Fibroblast of the aortic adventitia (primary cell): Measurements from ENCODE around the gene IGFALS. TPM values are rescaled to one million over a fixed set of nuclear protein-coding genes. Genes with fewer than 3 reads are reported as not detected.

Source experiments
- DNase-seq: peaks from one replicate; pipeline ENCODE4 v3.0.0-alpha.2; 2010; ENCODE audit warnings: low read depth
- H3K4me3 ChIP-seq: 2 replicates; pipeline ENCODE4 v1.5.1; 2011; ENCODE audit warnings: low read depth, mild to moderate bottlenecking, control low read depth, low read length, moderate library complexity
- total RNA-seq: library from RNA; depleted of rRNA; stranded (reverse); fragments of >200 nt; gene quantifications from 2 replicates; pipeline ENCODE4 v1.2.3, GENCODE V29; 2012; ENCODE audit warnings: low replicate concordance
- TF ChIP-seq, protein P1 (sequence below): IDR thresholded peaks from 2 replicates; pipeline ENCODE4 v1.5.1; 2011; ENCODE audit warnings: mild to moderate bottlenecking, low read length, control low read depth, inconsistent platforms; ENCODE audit not compliant: insufficient read depth

Gene IGFALS
- 0.16 and 0.27 TPM in 2 replicates for total RNA-seq

DNA sequence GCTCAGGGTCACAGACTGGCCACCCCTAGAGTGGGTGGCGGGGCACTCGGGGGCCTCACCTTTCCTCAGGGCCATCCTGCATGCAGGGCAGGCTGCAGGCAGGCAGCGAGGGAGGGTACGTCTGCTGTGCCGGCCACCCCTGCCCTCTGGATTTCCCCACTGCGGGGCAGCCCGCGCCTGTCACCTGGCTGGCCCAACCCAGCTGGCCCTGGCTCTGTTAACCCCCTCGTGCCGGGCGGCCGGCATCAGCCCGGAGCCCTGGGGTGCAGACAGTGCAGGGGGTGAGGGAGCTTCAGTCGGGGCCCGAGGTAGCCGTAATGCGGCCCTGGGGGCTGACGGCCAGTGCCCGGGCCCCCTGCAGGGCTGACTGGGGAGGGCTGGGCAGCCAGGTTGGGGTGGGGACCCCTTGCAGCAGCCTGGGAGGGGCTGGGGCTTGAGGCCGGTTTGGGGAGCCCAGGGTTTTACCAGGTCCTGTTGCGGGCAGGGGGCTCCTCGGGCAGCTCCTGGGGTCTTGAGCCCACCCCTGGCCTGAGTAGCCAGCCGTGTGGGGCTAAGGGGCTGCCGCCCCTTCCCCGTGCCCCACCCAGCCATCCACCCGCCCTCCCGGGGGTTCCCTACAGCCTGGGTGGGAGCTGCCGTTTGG is at the start of gene IGFALS:
IGFALS (minus strand) TSS at position 128 of the 643 bp plus-strand sequence; CDS start at position 75, 53 bp downstream.
- TF ChIP-seq, protein P1, sequence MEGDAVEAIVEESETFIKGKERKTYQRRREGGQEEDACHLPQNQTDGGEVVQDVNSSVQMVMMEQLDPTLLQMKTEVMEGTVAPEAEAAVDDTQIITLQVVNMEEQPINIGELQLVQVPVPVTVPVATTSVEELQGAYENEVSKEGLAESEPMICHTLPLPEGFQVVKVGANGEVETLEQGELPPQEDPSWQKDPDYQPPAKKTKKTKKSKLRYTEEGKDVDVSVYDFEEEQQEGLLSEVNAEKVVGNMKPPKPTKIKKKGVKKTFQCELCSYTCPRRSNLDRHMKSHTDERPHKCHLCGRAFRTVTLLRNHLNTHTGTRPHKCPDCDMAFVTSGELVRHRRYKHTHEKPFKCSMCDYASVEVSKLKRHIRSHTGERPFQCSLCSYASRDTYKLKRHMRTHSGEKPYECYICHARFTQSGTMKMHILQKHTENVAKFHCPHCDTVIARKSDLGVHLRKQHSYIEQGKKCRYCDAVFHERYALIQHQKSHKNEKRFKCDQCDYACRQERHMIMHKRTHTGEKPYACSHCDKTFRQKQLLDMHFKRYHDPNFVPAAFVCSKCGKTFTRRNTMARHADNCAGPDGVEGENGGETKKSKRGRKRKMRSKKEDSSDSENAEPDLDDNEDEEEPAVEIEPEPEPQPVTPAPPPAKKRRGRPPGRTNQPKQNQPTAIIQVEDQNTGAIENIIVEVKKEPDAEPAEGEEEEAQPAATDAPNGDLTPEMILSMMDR: no peak
- DNase-seq: no peak
- no peak within 1 kb of the TSS for H3K4me3 ChIP-seq

DNA sequence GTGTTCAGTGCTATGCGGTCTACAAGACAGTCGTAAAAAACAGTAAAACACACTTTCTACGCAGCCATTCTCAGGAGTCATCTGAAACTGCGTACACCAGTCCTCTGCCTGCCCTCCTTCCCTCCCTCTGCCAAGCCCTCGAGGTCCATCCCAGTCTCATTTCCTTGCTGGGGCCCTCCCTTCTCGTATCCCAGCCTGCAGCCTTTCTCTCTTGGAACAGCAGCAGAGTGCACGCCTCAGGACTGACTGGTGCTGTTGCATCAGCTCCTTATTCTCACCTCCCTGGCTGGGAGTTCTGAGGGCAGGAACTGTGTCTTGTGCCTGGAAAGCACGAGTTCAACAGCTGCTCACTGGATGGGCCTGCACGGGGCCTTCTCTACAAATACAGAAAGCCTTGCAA is 46.0 kb upstream of the IGFALS start:
- TF ChIP-seq, protein P1: no peak
- H3K4me3 ChIP-seq: no peak overlapping the region
- peak; percentile 72 for DNase-seq

DNA sequence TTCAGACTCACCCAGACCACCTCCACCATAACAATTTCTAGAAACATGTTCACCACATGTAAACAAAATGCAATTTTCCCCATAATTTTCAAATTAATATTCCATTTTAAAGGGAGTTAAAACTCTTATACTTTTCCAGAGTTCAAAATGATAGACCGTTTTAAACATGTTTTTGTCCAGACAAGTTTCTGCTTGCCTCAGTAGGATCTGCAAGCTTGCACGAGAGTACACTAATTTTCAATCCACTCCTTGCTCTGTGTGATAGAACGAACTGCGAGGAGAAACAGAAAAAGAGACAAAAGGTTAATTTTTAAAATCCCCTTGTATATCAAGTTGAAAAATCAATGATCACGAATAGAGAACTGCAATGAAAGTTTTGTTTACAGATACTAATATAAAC is 40.6 kb upstream of the IGFALS start:
- DNase-seq: no peak
- TF ChIP-seq, protein P1: no peak
- no peak overlapping the region for H3K4me3 ChIP-seq

GRCh38 chr16:1832838-1833454 is 39.4 kb upstream of the IGFALS start:
- TF ChIP-seq, protein P1: no peak
- H3K4me3 ChIP-seq: no peak overlapping the region
- no peak for DNase-seq

DNA sequence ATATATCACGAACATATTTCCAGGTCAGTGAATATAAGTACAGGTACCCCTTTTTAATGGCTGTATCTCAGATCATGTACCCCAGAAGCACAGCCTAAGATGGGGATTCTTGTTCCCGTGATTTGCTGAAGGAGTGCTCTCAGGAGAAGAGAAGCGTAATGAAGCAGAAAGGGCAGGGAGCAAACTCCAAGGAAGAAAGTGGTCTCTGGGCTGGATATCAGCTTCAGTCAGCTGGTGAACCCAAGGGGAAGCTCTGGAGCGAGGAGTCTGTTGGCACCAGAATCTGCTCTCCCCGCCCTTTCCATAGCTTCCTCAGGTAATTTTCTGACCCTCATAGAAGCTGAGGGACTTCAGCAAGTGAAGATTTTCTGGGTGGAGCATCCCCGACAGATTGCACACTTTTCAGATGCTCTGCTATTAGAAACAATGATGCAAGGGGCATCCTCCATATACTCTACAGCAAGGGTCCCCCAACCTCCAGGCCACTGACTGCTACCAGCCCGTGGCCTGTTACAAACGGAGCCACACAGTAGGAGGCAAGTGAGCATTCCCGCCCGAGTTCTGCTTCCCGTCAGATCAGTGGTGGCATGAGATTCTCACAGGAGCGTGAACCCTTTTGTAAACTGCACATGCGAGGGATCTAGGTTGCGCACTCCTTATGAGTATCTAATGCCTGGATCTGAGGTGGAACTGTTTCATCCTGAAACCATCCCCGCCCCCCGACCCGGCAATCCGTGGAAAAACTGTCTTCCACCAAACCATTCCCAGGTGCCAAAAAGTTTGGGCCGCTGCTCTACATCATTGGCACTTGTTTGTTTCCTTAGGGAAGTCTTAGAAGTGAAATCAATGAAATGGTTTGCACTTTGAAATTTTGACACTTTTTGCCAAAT is 37.9 kb upstream of the IGFALS start:
- no peak overlapping the region for H3K4me3 ChIP-seq
- DNase-seq: no peak

GRCh38 chr16:1830213-1830612 is 36.7 kb upstream of the IGFALS start:
- no peak overlapping the region for H3K4me3 ChIP-seq
- DNase-seq: no peak
- TF ChIP-seq, protein P1: no peak

More for the DNA sequence above, 37.9 kb upstream of the IGFALS start:
- TF ChIP-seq, protein P1: no peak
